Panc1 (cell line): ENCODE results near the gene PEAK3.

Experiments used
- POLR2AphosphoS5 ChIP-seq: IDR thresholded peaks from 2 replicates; pipeline ENCODE4 v1.6.1; 2012; ENCODE audit warnings: mild to moderate bottlenecking, low read depth, low read length, moderate library complexity
- SIN3A ChIP-seq: IDR thresholded peaks from 2 replicates; pipeline ENCODE4 v1.6.1; 2012; ENCODE audit warnings: low read depth, mild to moderate bottlenecking, low read length, moderate library complexity, borderline replicate concordance; ENCODE audit not compliant: insufficient read depth
- TCF7L2 ChIP-seq: IDR thresholded peaks from 2 replicates; pipeline ENCODE4 v1.6.1; 2011; ENCODE audit warnings: mild to moderate bottlenecking, low read depth, low read length, inconsistent platforms
- TF ChIP-seq, protein P1 (sequence below): fragments of 450-650 bp; IDR thresholded peaks from 2 replicates; pipeline ENCODE4 v1.5.1; 2017; ENCODE audit warnings: mild to moderate bottlenecking
- TF ChIP-seq, protein P2 (sequence below), 2 experiments: IDR thresholded peaks; 2 replicates each; pipeline ENCODE4 v1.6.1; 2011 to 2012; ENCODE audit warnings: low read depth in 2 of 2, control low read depth in 1 of 2, low read length in 1 of 2, mild to moderate bottlenecking in 1 of 2, moderate library complexity in 1 of 2; ENCODE audit not compliant: insufficient read depth in 1 of 2

DNA sequence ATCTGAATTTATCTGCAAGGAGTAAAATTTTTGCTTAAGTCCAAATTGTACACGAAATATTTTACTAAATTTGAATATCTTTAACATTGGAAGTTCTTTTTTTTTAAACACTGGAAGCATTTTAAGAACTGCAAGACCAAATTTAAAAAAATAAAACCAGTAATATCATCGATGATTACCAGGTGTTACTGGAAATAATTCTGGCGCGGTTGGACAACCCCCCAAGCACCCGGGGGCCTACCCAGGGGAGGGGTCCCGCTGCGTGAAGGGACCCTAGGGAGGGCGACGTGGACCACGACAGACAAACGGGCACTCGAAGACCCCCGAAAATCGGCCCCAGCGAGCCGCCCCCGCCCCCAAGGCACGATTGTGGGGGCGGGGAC lies 13.1 kb downstream of the PEAK3 start:
- TF ChIP-seq, protein P1, sequence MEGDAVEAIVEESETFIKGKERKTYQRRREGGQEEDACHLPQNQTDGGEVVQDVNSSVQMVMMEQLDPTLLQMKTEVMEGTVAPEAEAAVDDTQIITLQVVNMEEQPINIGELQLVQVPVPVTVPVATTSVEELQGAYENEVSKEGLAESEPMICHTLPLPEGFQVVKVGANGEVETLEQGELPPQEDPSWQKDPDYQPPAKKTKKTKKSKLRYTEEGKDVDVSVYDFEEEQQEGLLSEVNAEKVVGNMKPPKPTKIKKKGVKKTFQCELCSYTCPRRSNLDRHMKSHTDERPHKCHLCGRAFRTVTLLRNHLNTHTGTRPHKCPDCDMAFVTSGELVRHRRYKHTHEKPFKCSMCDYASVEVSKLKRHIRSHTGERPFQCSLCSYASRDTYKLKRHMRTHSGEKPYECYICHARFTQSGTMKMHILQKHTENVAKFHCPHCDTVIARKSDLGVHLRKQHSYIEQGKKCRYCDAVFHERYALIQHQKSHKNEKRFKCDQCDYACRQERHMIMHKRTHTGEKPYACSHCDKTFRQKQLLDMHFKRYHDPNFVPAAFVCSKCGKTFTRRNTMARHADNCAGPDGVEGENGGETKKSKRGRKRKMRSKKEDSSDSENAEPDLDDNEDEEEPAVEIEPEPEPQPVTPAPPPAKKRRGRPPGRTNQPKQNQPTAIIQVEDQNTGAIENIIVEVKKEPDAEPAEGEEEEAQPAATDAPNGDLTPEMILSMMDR, result no peak
- TF ChIP-seq POLR2AphosphoS5, result no peak
- TF ChIP-seq, protein P2, sequence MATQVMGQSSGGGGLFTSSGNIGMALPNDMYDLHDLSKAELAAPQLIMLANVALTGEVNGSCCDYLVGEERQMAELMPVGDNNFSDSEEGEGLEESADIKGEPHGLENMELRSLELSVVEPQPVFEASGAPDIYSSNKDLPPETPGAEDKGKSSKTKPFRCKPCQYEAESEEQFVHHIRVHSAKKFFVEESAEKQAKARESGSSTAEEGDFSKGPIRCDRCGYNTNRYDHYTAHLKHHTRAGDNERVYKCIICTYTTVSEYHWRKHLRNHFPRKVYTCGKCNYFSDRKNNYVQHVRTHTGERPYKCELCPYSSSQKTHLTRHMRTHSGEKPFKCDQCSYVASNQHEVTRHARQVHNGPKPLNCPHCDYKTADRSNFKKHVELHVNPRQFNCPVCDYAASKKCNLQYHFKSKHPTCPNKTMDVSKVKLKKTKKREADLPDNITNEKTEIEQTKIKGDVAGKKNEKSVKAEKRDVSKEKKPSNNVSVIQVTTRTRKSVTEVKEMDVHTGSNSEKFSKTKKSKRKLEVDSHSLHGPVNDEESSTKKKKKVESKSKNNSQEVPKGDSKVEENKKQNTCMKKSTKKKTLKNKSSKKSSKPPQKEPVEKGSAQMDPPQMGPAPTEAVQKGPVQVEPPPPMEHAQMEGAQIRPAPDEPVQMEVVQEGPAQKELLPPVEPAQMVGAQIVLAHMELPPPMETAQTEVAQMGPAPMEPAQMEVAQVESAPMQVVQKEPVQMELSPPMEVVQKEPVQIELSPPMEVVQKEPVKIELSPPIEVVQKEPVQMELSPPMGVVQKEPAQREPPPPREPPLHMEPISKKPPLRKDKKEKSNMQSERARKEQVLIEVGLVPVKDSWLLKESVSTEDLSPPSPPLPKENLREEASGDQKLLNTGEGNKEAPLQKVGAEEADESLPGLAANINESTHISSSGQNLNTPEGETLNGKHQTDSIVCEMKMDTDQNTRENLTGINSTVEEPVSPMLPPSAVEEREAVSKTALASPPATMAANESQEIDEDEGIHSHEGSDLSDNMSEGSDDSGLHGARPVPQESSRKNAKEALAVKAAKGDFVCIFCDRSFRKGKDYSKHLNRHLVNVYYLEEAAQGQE (IDR thresholded peaks at IDR 0.05; ENCODE audit: insufficient read depth in 1 of 2, low read depth in 2 of 2, low read length in 1 of 2), result no peak
- no peak for TF ChIP-seq SIN3A
- TF ChIP-seq TCF7L2, result no peak
